ENCODE measurements around the gene C6orf52.
"Not testable (repeated sequence)": the region's sequence is repeated elsewhere in the genome, so short reads cannot be mapped to it uniquely, and the experiment has no call there.

- TF ChIP-seq CTCF (IDR thresholded peaks at IDR 0.05; ENCODE audit: insufficient read depth, low read depth, low read length); EZH2 (IDR thresholded peaks at IDR 0.05; ENCODE audit: insufficient read depth, low read length): not testable (repeated sequence)
These were observed 26.8 kb upstream of the C6orf52 start for GRCh38 chr6:10720960-10721849.
